AG10803 (cell line): ENCODE measurements around the gene MEX3D.

Source experiments
- DNase-seq: peaks from one replicate; pipeline ENCODE4 v3.0.0; 2010; ENCODE audit warnings: low read depth
- H3K4me3 ChIP-seq: 2 replicates; pipeline ENCODE4 v1.5.1; 2011; ENCODE audit warnings: mild to moderate bottlenecking, low read length, control low read depth
- CTCF ChIP-seq: conservative IDR thresholded peaks from 2 replicates; pipeline ENCODE4 v1.5.1; 2011; ENCODE audit warnings: mild to moderate bottlenecking, low read length, control low read depth, inconsistent platforms

The MEX3D gene

GRCh38 chr19:1514986-1515721, 53.0 kb downstream of the MEX3D start:
- no peak for TF ChIP-seq CTCF
- no peak for DNase-seq
- H3K4me3 ChIP-seq: no peak overlapping the region

GRCh38 chr19:1514295-1514661, 53.8 kb downstream of the MEX3D start:
- no peak for DNase-seq
- no peak for TF ChIP-seq CTCF
- no peak overlapping the region for H3K4me3 ChIP-seq

- peak; percentile 66 for DNase-seq
- H3K4me3 ChIP-seq: peak overlapping the region; percentile 89
- peak; percentile 65 for TF ChIP-seq CTCF
These were observed 54.4 kb downstream of the MEX3D start for GRCh38 chr19:1513499-1514294.

GRCh38 chr19:1512671-1513498, 55.2 kb downstream of the MEX3D start, which contains the start of gene ADAMTSL5:
ADAMTSL5 (minus strand) TSS chr19:1513019; CDS start chr19:1510943, 2,076 bp downstream.
- peak; percentile 73 for DNase-seq
- H3K4me3 ChIP-seq: peak within 1 kb of the TSS; percentile 89
- TF ChIP-seq CTCF: no peak

- no peak for TF ChIP-seq CTCF
- H3K4me3 ChIP-seq: no peak overlapping the region; the same call in 1 of the 2 replicates
These were observed 56.5 kb downstream of the MEX3D start for GRCh38 chr19:1511318-1512317.

GRCh38 chr19:1510807-1511206, 57.3 kb downstream of the MEX3D start:
- H3K4me3 ChIP-seq: no peak overlapping the region
- DNase-seq: no peak
- TF ChIP-seq CTCF: no peak

More at GRCh38 chr19:1511318-1512317, 56.5 kb downstream of the MEX3D start:
- no peak for DNase-seq
